Osteocyte (in vitro differentiated cells): ENCODE measurements around the gene SMIM45. TPM values are rescaled to one million over a fixed set of nuclear protein-coding genes. Genes with fewer than 3 reads are reported as not detected.

ENCODE experiments used
- DNase-seq: peaks from one replicate; pipeline ENCODE4 v3.0.0; 2021; ENCODE audit warnings: mixed read lengths; ENCODE audit not compliant: unreplicated experiment; ENCODE audit errors: extremely low spot score
- H3K27ac Mint-ChIP-seq: one replicate; pipeline ENCODE4 v1.8.0; 2021; ENCODE audit warnings: mild to moderate bottlenecking, mixed read lengths; ENCODE audit not compliant: unreplicated experiment
- H3K27me3 Mint-ChIP-seq: one replicate; pipeline ENCODE4 v1.8.0; 2021; ENCODE audit warnings: mixed read lengths; ENCODE audit not compliant: unreplicated experiment
- H3K36me3 Mint-ChIP-seq: one replicate; pipeline ENCODE4 v1.8.0; 2021; ENCODE audit warnings: mixed read lengths; ENCODE audit not compliant: unreplicated experiment
- H3K4me1 Mint-ChIP-seq: one replicate; pipeline ENCODE4 v1.8.0; 2021; ENCODE audit warnings: mixed read lengths; ENCODE audit not compliant: unreplicated experiment
- H3K4me3 Mint-ChIP-seq: one replicate; pipeline ENCODE4 v1.8.0; 2021; ENCODE audit warnings: mild to moderate bottlenecking, moderate library complexity, mixed read lengths; ENCODE audit not compliant: unreplicated experiment
- H3K9me3 Mint-ChIP-seq: one replicate; pipeline ENCODE4 v1.8.0; 2021; ENCODE audit warnings: mixed read lengths; ENCODE audit not compliant: unreplicated experiment
- CTCF ChIP-seq: fragments of 200-600 bp; sonication (generic); IDR thresholded peaks from 2 replicates; pipeline ENCODE4 v1.5.0; 2021; ENCODE audit warnings: antibody characterized with exemption, mild to moderate bottlenecking, moderate library complexity
- total RNA-seq: library from RNA; stranded (reverse); gene quantifications from 2 replicates; pipeline ENCODE4 v1.2.1, GENCODE V29; 2021

Gene SMIM45

GRCh38 chr22:41998361-41999261 is 46.7 kb downstream of the SMIM45 start, which contains the start of gene WBP2NL:
WBP2NL (plus strand) TSS chr22:41998788; CDS start chr22:41998819, 31 bp downstream.
- Mint-ChIP-seq H3K9me3 (no peaks in the 10 kb centered on the region), H3K27ac (no peak within 1 kb of the TSS), H3K36me3 (no peaks in the 10 kb centered on the region), H3K27me3 (peaks cover 53% of the 10 kb centered on the region), H3K4me1 (no peaks in the 10 kb centered on the region), H3K4me3 (no peak within 1 kb of the TSS)
- DNase-seq, result no peak
- TF ChIP-seq CTCF, result no peak

GRCh38 chr22:42000466-42000865 is 48.5 kb downstream of the SMIM45 start:
- Mint-ChIP-seq H3K4me3 (no peak overlapping the region), H3K4me1 (no peaks in the 10 kb centered on the region), H3K27me3 (peaks cover 52% of the 10 kb centered on the region), H3K36me3 (no peaks in the 10 kb centered on the region), H3K27ac (no peak overlapping the region), H3K9me3 (no peaks in the 10 kb centered on the region)
- no peak for DNase-seq
- no peak for TF ChIP-seq CTCF

- Mint-ChIP-seq H3K4me3 (no peak overlapping the region), H3K4me1 (no peaks in the 10 kb centered on the region), H3K9me3 (no peaks in the 10 kb centered on the region), H3K27ac (no peak overlapping the region), H3K27me3 (peaks cover 50% of the 10 kb centered on the region), H3K36me3 (no peaks in the 10 kb centered on the region)
- no peak for DNase-seq
- no peak for TF ChIP-seq CTCF
Observed at GRCh38 chr22:42001121-42001520, 49.2 kb downstream of the SMIM45 start.

GRCh38 chr22:42001706-42002105 is 49.8 kb downstream of the SMIM45 start:
- no peaks in the 10 kb centered on the region for H3K36me3 Mint-ChIP-seq
- H3K27me3 Mint-ChIP-seq, result peaks cover 44% of the 10 kb centered on the region
- no peaks in the 10 kb centered on the region for H3K9me3 Mint-ChIP-seq
- TF ChIP-seq CTCF, result no peak
- no peak for DNase-seq
- H3K4me3 Mint-ChIP-seq, result no peak overlapping the region
- no peaks in the 10 kb centered on the region for H3K4me1 Mint-ChIP-seq
- H3K27ac Mint-ChIP-seq, result no peak overlapping the region

- Mint-ChIP-seq H3K27ac (no peak overlapping the region), H3K36me3 (peaks cover 1% of the 10 kb centered on the region), H3K4me1 (no peaks in the 10 kb centered on the region), H3K27me3 (peaks cover 24% of the 10 kb centered on the region), H3K9me3 (peaks cover 19% of the 10 kb centered on the region), H3K4me3 (no peak overlapping the region)
- DNase-seq, result no peak
- no peak for TF ChIP-seq CTCF
Observed at GRCh38 chr22:42007922-42008321, 56.0 kb downstream of the SMIM45 start.

Other genes starting within 250 kb of the SMIM45 start
- 7.8 and 10.0 TPM in 2 replicates for gene CCDC134, start 151.5 kb upstream of the SMIM45 start, total RNA-seq
- gene SREBF2, start 119.0 kb upstream of the SMIM45 start, total RNA-seq, result 114 and 119 TPM in 2 replicates
- gene SHISA8, start 37.1 kb upstream of the SMIM45 start, total RNA-seq, result not detected in 2 replicates
- 0.18 and 0.27 TPM in 2 replicates for gene TNFRSF13C, start 25.3 kb upstream of the SMIM45 start, total RNA-seq
- gene CENPM, start 5.0 kb upstream of the SMIM45 start, total RNA-seq, result 6.9 and 7.2 TPM in 2 replicates
- gene SEPTIN3, start 17.3 kb downstream of the SMIM45 start, total RNA-seq, result 0.42 and 0.46 TPM in 2 replicates
- not detected in 2 replicates for gene WBP2NL, start 46.6 kb downstream of the SMIM45 start, total RNA-seq
- 23.5 and 24.8 TPM in 2 replicates for gene NAGA, start 118.7 kb downstream of the SMIM45 start, total RNA-seq
- not detected in 2 replicates for gene PHETA2, start 122.1 kb downstream of the SMIM45 start, total RNA-seq
- gene SMDT1, start 127.5 kb downstream of the SMIM45 start, total RNA-seq, result 67.9 and 76.5 TPM in 2 replicates
- 58.5 and 69.2 TPM in 2 replicates for gene NDUFA6, start 138.6 kb downstream of the SMIM45 start, total RNA-seq
- gene CYP2D6, start 178.7 kb downstream of the SMIM45 start, total RNA-seq, result 1.4 and 1.5 TPM in 2 replicates